Endothelial cell of hepatic sinusoid (primary cell): ENCODE measurements around the gene GMPPB.

Experiments
- in situ Hi-C: cut with HindIII; loops from 2 replicates; pipeline ENCODE4 v1.10.0; 2017; ENCODE audit warnings: low sequenced_read_pairs

The GMPPB gene

GRCh38 chr3:49723628-49724551 lies at the start of gene GMPPB:
GMPPB (minus strand) TSS chr3:49723951; CDS start chr3:49723726, 225 bp downstream.
- in situ Hi-C loops = no loop called here

- in situ Hi-C loops = loop anchor here (5.0 to 10.0 kb wide), 3 partner anchors 65 to 95 kb away; partner anchors contain the start of gene CAMKV
Measured at GRCh38 chr3:49772703-49773102, 49.0 kb upstream of the GMPPB start.

GRCh38 chr3:49771340-49771938 lies 47.7 kb upstream of the GMPPB start:
- in situ Hi-C loops = loop anchor here (5.0 to 10.0 kb wide), 3 partner anchors 66 to 94 kb away; partner anchors contain the start of gene CAMKV

GRCh38 chr3:49769926-49770325 lies 46.2 kb upstream of the GMPPB start:
- in situ Hi-C loops = loop anchor here (5.0 to 10.0 kb wide), 3 partner anchors 67 to 95 kb away; partner anchors contain the start of gene CAMKV

GRCh38 chr3:49769286-49769915 lies 45.6 kb upstream of the GMPPB start:
- in situ Hi-C loops = no loop called here

GRCh38 chr3:49763981-49764380 lies 40.2 kb upstream of the GMPPB start:
- in situ Hi-C loops = no loop called here

GRCh38 chr3:49761661-49762060 lies 37.9 kb upstream of the GMPPB start:
- in situ Hi-C loops = no loop called here

GRCh38 chr3:49759226-49759625 lies 35.5 kb upstream of the GMPPB start:
- in situ Hi-C loops = no loop called here

GRCh38 chr3:49757197-49757596 lies 33.4 kb upstream of the GMPPB start:
- in situ Hi-C loops = no loop called here

- in situ Hi-C loops = no loop called here
Measured at GRCh38 chr3:49756036-49756435, 32.3 kb upstream of the GMPPB start.

- in situ Hi-C loops = no loop called here
Measured at GRCh38 chr3:49754536-49754935, 30.8 kb upstream of the GMPPB start.

- in situ Hi-C loops = no loop called here
Measured at GRCh38 chr3:49751501-49751900, 27.8 kb upstream of the GMPPB start.

GRCh38 chr3:49750056-49750455 lies 26.3 kb upstream of the GMPPB start:
- in situ Hi-C loops = no loop called here

- in situ Hi-C loops = loop anchor here (5.0 to 10.0 kb wide), 2 partner anchors 72 to 116 kb away; partner anchors contain the start of gene CAMKV
Measured at GRCh38 chr3:49748874-49749273, 25.1 kb upstream of the GMPPB start.

- in situ Hi-C loops = loop anchor here (5.0 to 10.0 kb wide), 2 partner anchors 71 to 117 kb away; partner anchors contain the start of gene CAMKV
Measured at GRCh38 chr3:49747792-49748480, 24.2 kb upstream of the GMPPB start.

GRCh38 chr3:49745986-49746385 lies 22.2 kb upstream of the GMPPB start:
- in situ Hi-C loops = loop anchor here (5.0 to 10.0 kb wide), 2 partner anchors 69 to 119 kb away; partner anchors contain the start of gene CAMKV

GRCh38 chr3:49740427-49740826 lies 16.7 kb upstream of the GMPPB start:
- in situ Hi-C loops = loop anchor here (10.0 kb wide), 1 partner anchor 124 kb away; the partner anchor contains the start of gene CAMKV

- in situ Hi-C loops = no loop called here
Measured at GRCh38 chr3:49738067-49738713, 14.4 kb upstream of the GMPPB start.

GRCh38 chr3:49734752-49735151 lies 11.0 kb upstream of the GMPPB start:
- in situ Hi-C loops = no loop called here

GRCh38 chr3:49733551-49733950 lies 9.8 kb upstream of the GMPPB start:
- in situ Hi-C loops = no loop called here
